GM21447 (cell line): Measurements from ENCODE around the gene ANKRD40.

Experiments used
- ATAC-seq: cut with Tn5 transposase; IDR thresholded peaks from one replicate; pipeline ENCODE4 v1.9.1; 2021; ENCODE audit not compliant: unreplicated experiment

The ANKRD40 gene

DNA sequence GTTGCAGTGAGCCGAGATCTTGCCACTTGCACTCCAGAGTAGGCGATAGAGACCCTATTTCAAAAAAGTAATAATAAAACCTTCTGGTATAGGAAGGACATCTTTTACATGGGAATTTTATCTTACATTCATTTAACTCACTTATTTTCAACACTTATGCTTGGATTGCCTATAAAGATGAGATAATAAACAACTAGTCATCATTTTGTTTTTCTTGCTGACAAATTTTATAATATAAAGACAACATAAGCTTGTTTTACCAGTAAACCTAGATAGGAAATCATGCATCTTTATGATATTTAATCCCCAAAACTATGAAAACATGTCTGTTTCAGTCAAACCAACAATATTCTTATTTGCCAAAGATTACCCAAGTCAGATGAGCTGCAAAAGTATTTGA is 56.1 kb downstream of the ANKRD40 start:
- no peak for ATAC-seq

DNA sequence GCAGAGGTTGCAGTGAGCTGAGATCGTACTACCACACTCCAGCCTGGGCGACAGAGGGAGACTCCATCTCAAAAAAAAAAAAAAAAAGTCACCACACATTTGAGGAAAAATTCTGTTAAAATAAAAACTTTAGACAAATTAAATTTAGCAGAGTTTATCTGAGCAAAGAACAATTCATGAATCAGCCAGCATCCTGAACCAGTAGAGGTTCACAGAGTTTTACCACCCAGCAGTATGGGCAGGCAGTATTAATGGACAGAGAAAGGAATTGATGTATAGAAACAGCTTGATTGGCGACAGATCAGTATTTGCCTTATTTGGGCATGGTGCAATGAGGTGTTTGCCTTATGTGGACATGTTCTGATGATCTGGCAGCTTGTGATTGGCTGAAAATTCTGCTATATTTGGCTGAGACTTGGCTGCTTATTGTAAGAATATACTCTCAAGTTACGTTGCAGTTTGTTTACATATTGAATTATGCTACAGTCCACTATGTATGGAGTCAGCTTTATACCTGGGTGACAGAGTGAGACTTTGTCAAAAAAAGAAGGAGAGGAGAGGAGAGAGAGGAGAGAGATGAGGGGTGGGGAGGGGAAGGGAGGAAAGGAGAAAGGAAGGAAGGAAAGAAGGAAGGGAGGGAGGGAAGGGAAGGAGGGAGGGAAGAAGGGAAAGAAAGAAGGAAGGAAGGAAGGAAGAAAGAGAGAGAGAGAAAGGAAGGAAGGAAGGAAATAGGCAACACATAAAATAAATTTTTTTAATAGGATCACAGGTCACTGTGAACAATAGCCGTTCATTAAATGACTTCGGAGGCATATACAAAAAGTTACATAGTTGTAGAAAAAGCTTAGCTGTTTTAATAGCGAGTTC is 58.4 kb downstream of the ANKRD40 start:
- no peak for ATAC-seq

DNA sequence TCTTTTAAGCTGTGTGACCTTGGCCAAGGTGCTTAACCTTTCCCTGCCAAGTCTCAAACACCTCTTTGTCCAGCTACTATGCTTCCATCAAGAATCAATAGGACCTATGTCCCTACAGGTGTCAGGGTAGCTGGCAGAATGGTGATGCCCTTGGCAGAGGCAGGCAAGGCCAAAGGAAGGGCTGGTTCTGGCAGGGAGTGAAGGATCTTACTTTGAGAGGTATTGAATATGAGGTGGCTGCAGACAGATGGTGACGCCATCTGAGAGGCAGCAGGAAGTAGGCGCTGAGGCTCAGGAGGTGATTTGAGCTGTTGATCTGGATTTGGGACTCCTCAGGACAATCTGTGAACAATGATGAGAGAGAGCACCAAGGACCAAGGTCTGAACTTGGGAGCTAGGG is 60.5 kb downstream of the ANKRD40 start:
- no peak for ATAC-seq

DNA sequence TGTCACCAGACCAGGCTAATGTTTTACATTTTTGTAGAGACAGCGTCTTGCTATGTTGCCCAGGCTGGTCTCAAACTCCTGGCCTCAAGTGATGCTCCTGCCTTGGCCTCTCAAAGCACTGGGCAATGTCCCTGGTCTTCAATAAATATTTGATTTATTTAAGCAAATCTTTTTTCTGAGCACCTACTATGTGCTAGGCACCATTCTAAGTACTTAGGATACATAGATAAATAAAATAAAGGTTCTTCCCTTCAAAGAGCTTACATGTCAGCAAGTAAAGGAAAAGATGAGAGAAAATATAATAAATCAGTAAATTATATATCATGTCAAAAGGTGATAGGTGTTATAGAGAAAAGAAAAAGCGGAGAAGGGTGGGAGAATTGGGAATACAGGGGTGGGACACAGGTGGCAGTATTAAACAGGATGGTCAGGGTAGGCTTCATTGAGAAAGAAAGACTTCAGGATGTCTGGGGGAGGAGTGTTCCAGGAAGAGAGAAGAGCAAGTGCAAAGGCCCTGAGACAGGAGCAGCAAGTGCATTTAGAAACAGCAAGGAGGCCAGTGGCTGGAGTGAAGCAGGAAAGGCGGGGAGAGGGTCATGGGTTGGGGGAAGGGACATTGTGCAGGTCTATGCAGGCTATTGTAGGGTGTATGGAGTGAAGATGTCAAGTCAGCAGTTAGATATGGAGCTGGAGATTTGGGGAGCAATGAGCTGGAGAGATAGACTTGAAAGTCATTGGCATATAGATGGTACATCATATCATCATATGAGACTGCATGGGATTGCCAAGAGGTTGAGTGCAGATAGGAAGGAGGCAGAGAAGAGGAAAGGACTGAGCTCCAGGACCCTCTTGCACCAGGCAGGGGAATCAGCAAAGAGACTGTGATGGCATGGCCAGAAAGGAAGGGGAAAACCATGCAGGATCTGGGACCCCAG is 61.7 kb downstream of the ANKRD40 start:
- ATAC-seq = no peak
